Neural cell (in vitro differentiated cells): ENCODE results near the gene MAVS. TPM values are rescaled to one million over a fixed set of nuclear protein-coding genes. Genes with fewer than 3 reads are reported as not detected.

Experiments used
- H2AFZ ChIP-seq: fragments of 200-600, 300-800 bp; sonication (generic), shearing (Covaris generic); 2 replicates; pipeline ENCODE4 v1.6.0; 2014; ENCODE audit warnings: low read depth, mild to moderate bottlenecking, antibody characterized with exemption, low read length, moderate library complexity
- H3F3A ChIP-seq: fragments of 200-600 bp; shearing (Covaris generic); 2 replicates; pipeline ENCODE4 v1.6.1; 2016; ENCODE audit warnings: mild to moderate bottlenecking, moderate library complexity, mixed read lengths, antibody characterized with exemption, low read length; ENCODE audit not compliant: insufficient read depth, poor library complexity, severe bottlenecking
- H3K27ac ChIP-seq: fragments of 200-600, 300-800 bp; sonication (generic), shearing (Covaris generic); 2 replicates; pipeline ENCODE4 v1.5.1; 2014; ENCODE audit warnings: mild to moderate bottlenecking, low read length, moderate library complexity
- H3K27me3 ChIP-seq: fragments of 300-800, 200-600 bp; sonication (generic), shearing (Covaris generic); 2 replicates; pipeline ENCODE4 v1.6.0; 2014; ENCODE audit warnings: mild to moderate bottlenecking, low read depth, low read length, moderate library complexity; ENCODE audit not compliant: insufficient read depth
- H3K36me3 ChIP-seq: fragments of 300-800, 200-600 bp; sonication (generic), shearing (Covaris generic); 2 replicates; pipeline ENCODE4 v1.5.1; 2014; ENCODE audit warnings: mild to moderate bottlenecking, antibody characterized with exemption, low read length, moderate library complexity; ENCODE audit not compliant: insufficient read depth
- H3K4me2 ChIP-seq: fragments of 300-800, 200-600 bp; sonication (generic), shearing (Covaris generic); 2 replicates; pipeline ENCODE4 v1.6.0; 2014; ENCODE audit warnings: mild to moderate bottlenecking, low read length
- H3K4me3 ChIP-seq: fragments of 300-800, 200-600 bp; sonication (generic), shearing (Covaris generic); 2 replicates; pipeline ENCODE4 v1.5.1; 2014; ENCODE audit warnings: mild to moderate bottlenecking, low read length, moderate library complexity
- H3K79me2 ChIP-seq: fragments of 200-600 bp; shearing (Covaris generic); replicated peaks from 2 replicates; pipeline ENCODE4 v1.6.0; 2014; ENCODE audit warnings: mild to moderate bottlenecking, low read length, moderate library complexity; ENCODE audit not compliant: insufficient read depth
- H3K9ac ChIP-seq: fragments of 300-800, 200-600 bp; sonication (generic), shearing (Covaris generic); 2 replicates; pipeline ENCODE4 v1.6.1; 2016; ENCODE audit warnings: mild to moderate bottlenecking, low read length, mixed read lengths
- H3K9me2 ChIP-seq: fragments of 200-600 bp; shearing (Covaris generic); 2 replicates; pipeline ENCODE4 v1.6.1; 2016; ENCODE audit warnings: mild to moderate bottlenecking, low read length, mixed read lengths; ENCODE audit not compliant: insufficient read depth
- H3K9me3 ChIP-seq: fragments of 200-600, 300-800 bp; sonication (generic), shearing (Covaris generic); 2 replicates; pipeline ENCODE4 v1.6.1; 2016; ENCODE audit warnings: mild to moderate bottlenecking, mixed run types, low read length, moderate library complexity, mixed read lengths
- H4K20me1 ChIP-seq: fragments of 200-600 bp; shearing (Covaris generic); 2 replicates; pipeline ENCODE4 v1.6.1; 2016; ENCODE audit warnings: mild to moderate bottlenecking, mixed run types; ENCODE audit not compliant: insufficient read depth
- CTCF ChIP-seq: fragments of 450-650 bp; IDR thresholded peaks from 2 replicates; pipeline ENCODE4 v1.5.1; 2014; ENCODE audit warnings: antibody characterized with exemption, mild to moderate bottlenecking, moderate library complexity; ENCODE audit not compliant: poor library complexity, severe bottlenecking
- EP300 ChIP-seq: fragments of 450-650 bp; conservative IDR thresholded peaks from 2 replicates; pipeline ENCODE4 v1.6.1; 2014; ENCODE audit warnings: antibody characterized with exemption, mild to moderate bottlenecking, moderate library complexity; ENCODE audit not compliant: poor library complexity, severe bottlenecking
- RAD21 ChIP-seq: fragments of 450-650 bp; conservative IDR thresholded peaks from 2 replicates; pipeline ENCODE4 v1.6.1; 2014; ENCODE audit warnings: antibody characterized with exemption, mild to moderate bottlenecking, moderate library complexity
- SMC3 ChIP-seq: fragments of 450-650 bp; conservative IDR thresholded peaks from 2 replicates; pipeline ENCODE4 v1.6.1; 2014; ENCODE audit warnings: antibody characterized with exemption, mild to moderate bottlenecking, moderate library complexity; ENCODE audit not compliant: poor library complexity
- TAF1 ChIP-seq: IDR thresholded peaks from 2 replicates; pipeline ENCODE4 v1.6.1; 2012; ENCODE audit warnings: low read depth
- polyA plus RNA-seq: library from polyadenylated mRNA; depleted of rRNA; stranded (reverse); fragments of >200 nt; gene quantifications from 2 replicates; pipeline ENCODE4 v1.2.3, GENCODE V29; 2014
- TF ChIP-seq, protein P1 (sequence below): IDR thresholded peaks from 2 replicates; pipeline ENCODE4 v1.6.1; 2012; ENCODE audit warnings: borderline replicate concordance

MAVS gene
- polyA plus RNA-seq, 1 donor from 2014 or later = 5.4 TPM

DNA sequence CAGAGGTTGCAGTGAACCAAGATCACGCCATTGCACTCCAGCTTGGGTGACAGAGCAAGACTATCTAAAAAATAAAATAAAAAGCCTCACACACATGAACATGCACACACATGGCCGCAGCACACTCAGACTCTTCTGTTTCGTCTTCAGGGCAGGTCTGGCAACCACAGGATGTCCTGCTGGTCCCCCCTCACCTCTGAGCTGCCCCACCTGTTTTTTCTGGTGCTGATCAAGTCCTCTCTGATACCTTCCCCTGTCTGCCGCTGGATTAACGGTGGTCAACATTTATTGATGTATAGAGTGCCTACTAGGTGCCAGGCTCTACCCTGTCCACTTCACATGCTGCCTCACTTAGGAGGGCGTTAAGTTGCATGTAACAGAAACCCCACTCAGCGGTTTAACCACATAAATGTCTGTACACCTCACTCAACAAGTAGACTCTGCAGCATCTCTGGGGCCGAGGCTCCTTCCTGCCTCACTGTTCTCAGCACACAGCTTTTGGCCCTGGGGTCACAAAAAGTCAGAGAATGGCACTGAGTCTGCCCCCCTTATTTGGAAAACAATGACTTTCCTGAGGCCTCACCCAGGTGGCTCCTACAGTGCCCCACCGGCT, 30.8 kb upstream of the MAVS start:
- no peak for TF ChIP-seq EP300
- TF ChIP-seq TAF1 = no peak
- TF ChIP-seq SMC3 = no peak
- no peak for TF ChIP-seq CTCF
- TF ChIP-seq, protein P1, sequence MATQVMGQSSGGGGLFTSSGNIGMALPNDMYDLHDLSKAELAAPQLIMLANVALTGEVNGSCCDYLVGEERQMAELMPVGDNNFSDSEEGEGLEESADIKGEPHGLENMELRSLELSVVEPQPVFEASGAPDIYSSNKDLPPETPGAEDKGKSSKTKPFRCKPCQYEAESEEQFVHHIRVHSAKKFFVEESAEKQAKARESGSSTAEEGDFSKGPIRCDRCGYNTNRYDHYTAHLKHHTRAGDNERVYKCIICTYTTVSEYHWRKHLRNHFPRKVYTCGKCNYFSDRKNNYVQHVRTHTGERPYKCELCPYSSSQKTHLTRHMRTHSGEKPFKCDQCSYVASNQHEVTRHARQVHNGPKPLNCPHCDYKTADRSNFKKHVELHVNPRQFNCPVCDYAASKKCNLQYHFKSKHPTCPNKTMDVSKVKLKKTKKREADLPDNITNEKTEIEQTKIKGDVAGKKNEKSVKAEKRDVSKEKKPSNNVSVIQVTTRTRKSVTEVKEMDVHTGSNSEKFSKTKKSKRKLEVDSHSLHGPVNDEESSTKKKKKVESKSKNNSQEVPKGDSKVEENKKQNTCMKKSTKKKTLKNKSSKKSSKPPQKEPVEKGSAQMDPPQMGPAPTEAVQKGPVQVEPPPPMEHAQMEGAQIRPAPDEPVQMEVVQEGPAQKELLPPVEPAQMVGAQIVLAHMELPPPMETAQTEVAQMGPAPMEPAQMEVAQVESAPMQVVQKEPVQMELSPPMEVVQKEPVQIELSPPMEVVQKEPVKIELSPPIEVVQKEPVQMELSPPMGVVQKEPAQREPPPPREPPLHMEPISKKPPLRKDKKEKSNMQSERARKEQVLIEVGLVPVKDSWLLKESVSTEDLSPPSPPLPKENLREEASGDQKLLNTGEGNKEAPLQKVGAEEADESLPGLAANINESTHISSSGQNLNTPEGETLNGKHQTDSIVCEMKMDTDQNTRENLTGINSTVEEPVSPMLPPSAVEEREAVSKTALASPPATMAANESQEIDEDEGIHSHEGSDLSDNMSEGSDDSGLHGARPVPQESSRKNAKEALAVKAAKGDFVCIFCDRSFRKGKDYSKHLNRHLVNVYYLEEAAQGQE = no peak
- H3K4me2 ChIP-seq = no peak overlapping the region
- no peaks in the 10 kb centered on the region for H3K9me3 ChIP-seq
- no peaks in the 10 kb centered on the region for H3K36me3 ChIP-seq
- H3K9me2 ChIP-seq = no peaks in the 10 kb centered on the region
- H3F3A ChIP-seq = peaks cover 7% of the 10 kb centered on the region
- no peak overlapping the region for H3K27ac ChIP-seq
- H3K27me3 ChIP-seq = no peaks in the 10 kb centered on the region
- H3K79me2 ChIP-seq = no peaks in the 10 kb centered on the region
- H3K4me3 ChIP-seq = no peak overlapping the region
- no peak overlapping the region for H2AFZ ChIP-seq
- H3K9ac ChIP-seq = no peak overlapping the region
- no peaks in the 10 kb centered on the region for H4K20me1 ChIP-seq

DNA sequence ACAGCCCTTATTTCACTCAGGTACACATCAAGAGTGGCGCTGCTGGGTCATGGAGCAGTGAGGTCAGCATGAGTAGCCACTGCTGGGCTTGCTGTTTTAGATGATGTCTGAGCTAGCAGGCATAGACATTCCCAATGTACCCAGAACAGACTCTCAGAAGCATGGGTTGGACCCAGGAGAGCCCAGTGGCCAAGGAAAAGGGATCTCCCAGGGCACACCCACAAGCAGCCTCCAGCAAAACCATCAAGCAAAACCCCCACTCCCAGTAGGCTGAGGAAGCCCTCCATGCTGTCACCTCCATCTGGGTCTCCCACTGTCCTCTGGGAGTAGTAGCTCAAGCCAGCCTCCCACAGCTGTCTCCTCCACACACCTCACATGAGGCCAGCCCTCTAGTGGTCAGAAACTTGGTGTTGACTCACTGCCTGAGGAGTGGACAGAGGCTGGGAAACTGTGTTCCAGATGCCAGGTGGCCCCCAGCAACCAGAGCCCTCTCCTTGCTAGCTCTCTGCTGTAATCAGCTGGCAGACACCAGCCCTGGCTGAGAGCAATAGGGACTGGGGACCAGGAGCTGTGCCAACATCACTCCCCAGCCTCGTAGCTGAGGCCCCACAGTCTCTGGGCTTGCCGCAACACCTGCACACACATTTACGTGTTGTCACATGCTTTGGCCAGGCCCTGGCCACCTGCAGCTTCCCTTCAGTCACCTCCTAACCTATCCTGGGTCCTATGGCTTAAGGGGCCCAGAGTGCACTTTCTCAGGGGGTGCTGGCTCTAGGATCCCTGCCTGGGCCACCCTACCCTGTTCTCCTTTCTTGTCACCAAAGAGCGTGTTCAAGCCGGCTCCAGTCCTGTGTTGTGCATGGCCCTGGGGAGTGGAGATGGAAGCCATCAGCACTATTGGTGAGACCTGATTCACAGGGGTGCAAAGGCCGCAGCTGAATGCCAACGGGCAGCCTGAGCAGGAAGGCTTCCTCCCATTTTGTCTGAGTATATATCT, 28.2 kb upstream of the MAVS start:
- no peak for TF ChIP-seq RAD21
- TF ChIP-seq CTCF = peak; percentile 27
- Histone ChIP-seq H3K36me3 (no peaks in the 10 kb centered on the region), H3K9ac (no peak overlapping the region), H2AFZ (no peak overlapping the region), H4K20me1 (no peaks in the 10 kb centered on the region), H3K4me2 (no peak overlapping the region), H3F3A (peaks cover 7% of the 10 kb centered on the region), H3K4me3 (no peak overlapping the region), H3K9me3 (no peaks in the 10 kb centered on the region), H3K79me2 (peaks cover 6% of the 10 kb centered on the region), H3K9me2 (no peaks in the 10 kb centered on the region), H3K27ac (no peak overlapping the region), H3K27me3 (no peaks in the 10 kb centered on the region)
